SK-MEL-5 (cell line): ENCODE results near the gene RPS19. TPM values are rescaled to one million over a fixed set of nuclear protein-coding genes. Genes with fewer than 3 reads are reported as not detected.

ENCODE experiments used
- DNase-seq: peaks from one replicate; pipeline ENCODE4 v3.0.0-alpha.2; 2016; ENCODE audit warnings: low read depth, low spot score
- in situ Hi-C: cut with HindIII; loops from 2 replicates; pipeline ENCODE4 v1.10.0; 2016; ENCODE audit warnings: low sequenced_read_pairs, high pct_unique_total_duplicates, low pct_unique_long_range_greater_than_20kb
- small RNA-seq, 2 experiments: library from RNA; depleted of rRNA; stranded (forward); fragments of <200 nt; gene quantifications; one replicate each; pipeline ENCODE3, GENCODE V24; 2014
- total RNA-seq: library from RNA; depleted of rRNA; stranded (reverse); fragments of >200 nt; shearing (Covaris generic); gene quantifications from 2 replicates; pipeline ENCODE4 v1.2.3, GENCODE V29; 2014; rRNA removed

RPS19 gene
- total RNA-seq, 1 experiment from 2014 or later, result 1,776 TPM

- in situ Hi-C loops, result no loop called here
- DNase-seq, result no peak
Observed at GRCh38 chr19:41918653-41919244, 58.7 kb downstream of the RPS19 start.

- DNase-seq, result no peak
- in situ Hi-C loops, result no loop called here
Observed at GRCh38 chr19:41919948-41920712, 60.1 kb downstream of the RPS19 start.

- no peak for DNase-seq
- in situ Hi-C loops, result no loop called here
Observed at GRCh38 chr19:41920882-41921576, 61.0 kb downstream of the RPS19 start.

- in situ Hi-C loops, result no loop called here
- no peak for DNase-seq
Observed at GRCh38 chr19:41921577-41922576, 61.8 kb downstream of the RPS19 start.

Small RNA genes within 50 kb of the gene (small RNA-seq; reads per million reads assigned to genes)
- 0.02 to 0.19 reads per million in 2 experiments for gene MIR6797

Other genes with a start within 250 kb of the RPS19 start
- gene CEACAM4, start 233.2 kb upstream of the RPS19 start, total RNA-seq, result not detected in 2 replicates
- gene CEACAM7, start 172.0 kb upstream of the RPS19 start, total RNA-seq, result not detected in 2 replicates
- not detected in 2 replicates for gene CEACAM5, start 151.6 kb upstream of the RPS19 start, total RNA-seq
- 0.13 TPM in 1 of 2 replicates, not detected in the other for gene CEACAM6, start 104.7 kb upstream of the RPS19 start, total RNA-seq
- gene CEACAM3, start 63.7 kb upstream of the RPS19 start, total RNA-seq, result not detected in 2 replicates
- gene LYPD4, start 15.6 kb upstream of the RPS19 start, total RNA-seq, result not detected in 2 replicates
- not detected in 2 replicates for gene DMRTC2, start 15.2 kb upstream of the RPS19 start, total RNA-seq
- gene CD79A, start 17.0 kb downstream of the RPS19 start, total RNA-seq, result 0.11 and 0.37 TPM in 2 replicates
- gene ARHGEF1, start 22.9 kb downstream of the RPS19 start, total RNA-seq, result 18.9 and 24.9 TPM in 2 replicates
- not detected in 2 replicates for gene ERFL, start 68.2 kb downstream of the RPS19 start, total RNA-seq
- gene RABAC1, start 99.1 kb downstream of the RPS19 start, total RNA-seq, result 137 and 154 TPM in 2 replicates
- 1.2 and 2.7 TPM in 2 replicates for gene ATP1A3, start 134.0 kb downstream of the RPS19 start, total RNA-seq
- not detected in 2 replicates for gene GRIK5, start 210.0 kb downstream of the RPS19 start, total RNA-seq
- gene ZNF574, start 215.9 kb downstream of the RPS19 start, total RNA-seq, result 11.9 and 13.8 TPM in 2 replicates